Measurements from ENCODE around the gene SNAI1.
"Not testable (repeated sequence)": the region's sequence is repeated elsewhere in the genome, so short reads cannot be mapped to it uniquely, and the experiment has no call there.

GRCh38 chr20:49998478-49999188 lies 15.9 kb downstream of the SNAI1 start:
- TF ChIP-seq CTCF (conservative IDR thresholded peaks at IDR 0.05; ENCODE audit: low read depth, low read length); RFX5 (IDR thresholded peaks at IDR 0.05; ENCODE audit: low read depth, low read length); SMC3 (IDR thresholded peaks at IDR 0.05; ENCODE audit: low read depth, low read length); RAD21 (IDR thresholded peaks at IDR 0.05; ENCODE audit: low read length); NFE2L2 (IDR thresholded peaks at IDR 0.05; ENCODE audit: low read depth, low read length); MAZ (IDR thresholded peaks at IDR 0.05; ENCODE audit: borderline replicate concordance, low read depth, low read length); POLR2A (IDR thresholded peaks at IDR 0.05; ENCODE audit: low read depth, low read length); MAFK (IDR thresholded peaks at IDR 0.05; ENCODE audit: low read depth, low read length); RCOR1 (IDR thresholded peaks at IDR 0.05; ENCODE audit: insufficient replicate concordance, low read length); FOS (IDR thresholded peaks at IDR 0.05; ENCODE audit: low read depth, low read length); MXI1 (IDR thresholded peaks at IDR 0.05; ENCODE audit: borderline replicate concordance, low read depth, low read length); BHLHE40 (IDR thresholded peaks at IDR 0.05; ENCODE audit: low read depth, low read length): not testable (repeated sequence)

All from IMR-90 (cell line).